ENCODE data around the gene KRTAP4-12.

- TF ChIP-seq EZH2 (IDR thresholded peaks at IDR 0.05; ENCODE audit: low read length) (no peak), CTCF (optimal IDR thresholded peaks at IDR 0.05 in 1 of 3, IDR thresholded peaks at IDR 0.05 in 1 of 3, conservative IDR thresholded peaks at IDR 0.05 in 1 of 3; ENCODE audit: extremely low read depth in 1 of 3, insufficient read depth in 2 of 3, low read length in 3 of 3) (no peak)
Measured at GRCh38 chr17:41098042-41098441, 25.9 kb downstream of the KRTAP4-12 start, which contains the start of gene KRTAP4-8.
